Measurements from ENCODE around the gene ZRANB3. TPM values are rescaled to one million over a fixed set of nuclear protein-coding genes. Genes with fewer than 3 reads are reported as not detected.

The ZRANB3 gene
- total RNA-seq, 1 donor from 2014 or later = 6.8 TPM

GRCh38 chr2:135212757-135213156 is 318.3 kb downstream of the ZRANB3 start:
- H3K27ac Mint-ChIP-seq = no peak overlapping the region
- H3K36me3 Mint-ChIP-seq (ENCODE audit: low read depth) = no peaks in the 10 kb centered on the region
- no peaks in the 10 kb centered on the region for H3K4me1 Mint-ChIP-seq (ENCODE audit: low read depth)
- no peaks in the 10 kb centered on the region for H3K9me3 Mint-ChIP-seq
- no peak for DNase-seq (ENCODE audit: low spot score)
- no peaks in the 10 kb centered on the region for H3K27me3 Mint-ChIP-seq (ENCODE audit: insufficient read depth)
- intact Hi-C loops (cut with micrococcal nuclease) = no loop called here
- no peak overlapping the region for H3K4me3 Mint-ChIP-seq

GRCh38 chr2:135208016-135208415 is 323.0 kb downstream of the ZRANB3 start:
- Mint-ChIP-seq H3K9me3 (no peaks in the 10 kb centered on the region), H3K36me3 (ENCODE audit: low read depth) (no peaks in the 10 kb centered on the region), H3K27ac (no peak overlapping the region), H3K4me1 (ENCODE audit: low read depth) (no peaks in the 10 kb centered on the region), H3K27me3 (ENCODE audit: insufficient read depth) (no peaks in the 10 kb centered on the region), H3K4me3 (no peak overlapping the region)
- intact Hi-C loops (cut with micrococcal nuclease) = no loop called here
- DNase-seq (ENCODE audit: low spot score) = no peak

DNA sequence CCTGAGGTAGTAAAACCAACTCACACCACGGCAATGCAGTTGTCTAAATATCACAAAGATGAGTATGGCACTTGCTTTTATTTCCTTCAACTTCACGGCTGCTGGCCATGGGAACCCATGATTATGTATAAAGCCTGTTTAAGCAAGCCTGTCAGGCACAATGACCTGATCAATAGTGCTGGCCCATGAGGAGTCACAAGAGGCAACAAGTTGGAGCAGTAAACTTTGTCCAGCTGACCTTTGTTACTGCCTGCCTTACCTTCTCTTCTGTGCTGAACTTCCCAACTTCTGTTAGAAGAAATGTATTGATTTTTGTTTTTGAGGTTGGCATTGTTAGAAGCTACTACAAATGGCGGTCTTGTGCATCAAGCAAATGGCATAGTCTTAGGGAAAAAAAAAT is 327.1 kb downstream of the ZRANB3 start:
- no peaks in the 10 kb centered on the region for H3K4me1 Mint-ChIP-seq (ENCODE audit: low read depth)
- H3K4me3 Mint-ChIP-seq = no peak overlapping the region
- H3K36me3 Mint-ChIP-seq (ENCODE audit: low read depth) = no peaks in the 10 kb centered on the region
- intact Hi-C loops (cut with micrococcal nuclease) = no loop called here
- DNase-seq (ENCODE audit: low spot score) = no peak
- H3K27me3 Mint-ChIP-seq (ENCODE audit: insufficient read depth) = no peaks in the 10 kb centered on the region
- H3K9me3 Mint-ChIP-seq = no peaks in the 10 kb centered on the region
- no peak overlapping the region for H3K27ac Mint-ChIP-seq

GRCh38 chr2:135202751-135203150 is 328.3 kb downstream of the ZRANB3 start:
- Mint-ChIP-seq H3K4me1 (ENCODE audit: low read depth) (no peaks in the 10 kb centered on the region), H3K27ac (no peak overlapping the region), H3K4me3 (no peak overlapping the region), H3K36me3 (ENCODE audit: low read depth) (no peaks in the 10 kb centered on the region), H3K9me3 (no peaks in the 10 kb centered on the region), H3K27me3 (ENCODE audit: insufficient read depth) (no peaks in the 10 kb centered on the region)
- no peak for DNase-seq (ENCODE audit: low spot score)
- intact Hi-C loops (cut with micrococcal nuclease) = no loop called here

- intact Hi-C loops (cut with micrococcal nuclease) = no loop called here
- Mint-ChIP-seq H3K27me3 (ENCODE audit: insufficient read depth) (no peaks in the 10 kb centered on the region), H3K4me1 (ENCODE audit: low read depth) (no peaks in the 10 kb centered on the region), H3K4me3 (no peak overlapping the region), H3K9me3 (peaks cover 5% of the 10 kb centered on the region), H3K27ac (no peak overlapping the region), H3K36me3 (ENCODE audit: low read depth) (no peaks in the 10 kb centered on the region)
- DNase-seq (ENCODE audit: low spot score) = no peak
These were observed 332.5 kb downstream of the ZRANB3 start for GRCh38 chr2:135198481-135198880.

- peaks cover 15% of the 10 kb centered on the region for H3K9me3 Mint-ChIP-seq
- H3K27me3 Mint-ChIP-seq (ENCODE audit: insufficient read depth) = no peaks in the 10 kb centered on the region
- H3K4me3 Mint-ChIP-seq = no peak overlapping the region
These were observed 340.2 kb downstream of the ZRANB3 start for GRCh38 chr2:135190799-135191198.

GRCh38 chr2:135189148-135189547 is 341.9 kb downstream of the ZRANB3 start:
- Mint-ChIP-seq H3K4me3 (no peak overlapping the region), H3K27me3 (ENCODE audit: insufficient read depth) (no peaks in the 10 kb centered on the region), H3K27ac (no peak overlapping the region), H3K4me1 (ENCODE audit: low read depth) (no peaks in the 10 kb centered on the region), H3K36me3 (ENCODE audit: low read depth) (peaks cover 4% of the 10 kb centered on the region), H3K9me3 (peaks cover 12% of the 10 kb centered on the region)
- no peak for DNase-seq (ENCODE audit: low spot score)
- intact Hi-C loops (cut with micrococcal nuclease) = no loop called here

More at GRCh38 chr2:135190799-135191198, 340.2 kb downstream of the ZRANB3 start:
- H3K27ac Mint-ChIP-seq = no peak overlapping the region
- DNase-seq (ENCODE audit: low spot score) = no peak
- H3K4me1 Mint-ChIP-seq (ENCODE audit: low read depth) = no peaks in the 10 kb centered on the region
- intact Hi-C loops (cut with micrococcal nuclease) = no loop called here
- H3K36me3 Mint-ChIP-seq (ENCODE audit: low read depth) = peaks cover 4% of the 10 kb centered on the region

DNA sequence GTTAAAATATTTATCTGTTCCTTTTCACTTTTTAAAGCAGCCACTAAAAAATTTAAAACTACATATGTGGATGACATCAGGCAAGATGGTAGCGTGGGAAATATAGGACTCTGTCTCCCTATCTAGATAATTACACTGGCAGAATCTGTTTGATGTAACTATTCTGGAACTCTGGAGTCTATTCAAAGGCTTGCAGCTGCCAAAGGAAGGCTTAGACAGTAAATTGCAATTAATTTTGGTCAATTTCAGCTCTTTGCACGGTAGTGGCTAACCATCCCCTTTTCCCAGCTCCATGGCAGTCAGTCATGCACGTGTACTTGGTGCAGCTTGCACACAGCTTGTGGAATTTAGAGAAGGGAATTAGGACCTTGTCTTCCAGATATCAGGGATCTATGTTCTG is 343.7 kb downstream of the ZRANB3 start:
- H3K4me3 Mint-ChIP-seq = no peak overlapping the region
- peaks cover 6% of the 10 kb centered on the region for H3K9me3 Mint-ChIP-seq
- H3K27me3 Mint-ChIP-seq (ENCODE audit: insufficient read depth) = no peaks in the 10 kb centered on the region
- no peaks in the 10 kb centered on the region for H3K4me1 Mint-ChIP-seq (ENCODE audit: low read depth)
- intact Hi-C loops (cut with micrococcal nuclease) = no loop called here
- DNase-seq (ENCODE audit: low spot score) = no peak
- peaks cover 4% of the 10 kb centered on the region for H3K36me3 Mint-ChIP-seq (ENCODE audit: low read depth)
- no peak overlapping the region for H3K27ac Mint-ChIP-seq

- no peak for DNase-seq (ENCODE audit: low spot score)
- H3K9me3 Mint-ChIP-seq = peaks cover 6% of the 10 kb centered on the region
- H3K27me3 Mint-ChIP-seq (ENCODE audit: insufficient read depth) = no peaks in the 10 kb centered on the region
- intact Hi-C loops (cut with micrococcal nuclease) = no loop called here
- H3K4me3 Mint-ChIP-seq = no peak overlapping the region
- H3K27ac Mint-ChIP-seq = no peak overlapping the region
- H3K36me3 Mint-ChIP-seq (ENCODE audit: low read depth) = peaks cover 4% of the 10 kb centered on the region
- H3K4me1 Mint-ChIP-seq (ENCODE audit: low read depth) = no peaks in the 10 kb centered on the region
These were observed 345.0 kb downstream of the ZRANB3 start for GRCh38 chr2:135186054-135186453.

DNA sequence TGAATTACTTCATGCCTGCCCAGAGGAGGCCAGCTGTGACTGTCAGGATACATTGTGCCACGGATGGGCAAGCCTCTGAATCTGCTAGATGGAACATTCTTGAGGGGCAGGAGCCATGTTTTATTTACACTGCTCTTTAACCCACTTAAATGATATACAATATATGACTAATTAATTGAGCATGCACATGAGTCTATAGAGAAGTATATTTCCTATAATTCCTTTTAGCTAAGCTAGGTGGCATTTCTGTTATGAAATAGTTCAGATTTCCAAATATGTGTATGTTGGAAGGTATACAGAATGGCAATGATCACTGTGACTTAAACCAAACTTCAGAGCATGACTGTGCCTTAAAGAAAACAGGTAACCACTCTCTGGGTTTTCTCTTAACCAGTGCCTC is 347.2 kb downstream of the ZRANB3 start:
- intact Hi-C loops (cut with micrococcal nuclease) = no loop called here
- no peak overlapping the region for H3K27ac Mint-ChIP-seq
- H3K4me1 Mint-ChIP-seq (ENCODE audit: low read depth) = no peaks in the 10 kb centered on the region
- no peak overlapping the region for H3K4me3 Mint-ChIP-seq
- no peak for DNase-seq (ENCODE audit: low spot score)
- no peaks in the 10 kb centered on the region for H3K9me3 Mint-ChIP-seq
- H3K27me3 Mint-ChIP-seq (ENCODE audit: insufficient read depth) = no peaks in the 10 kb centered on the region
- H3K36me3 Mint-ChIP-seq (ENCODE audit: low read depth) = peaks cover 3% of the 10 kb centered on the region

GRCh38 chr2:135182601-135183000 is 348.4 kb downstream of the ZRANB3 start:
- H3K4me1 Mint-ChIP-seq (ENCODE audit: low read depth) = no peaks in the 10 kb centered on the region
- H3K4me3 Mint-ChIP-seq = no peak overlapping the region
- intact Hi-C loops (cut with micrococcal nuclease) = no loop called here
- no peak for DNase-seq (ENCODE audit: low spot score)
- H3K27ac Mint-ChIP-seq = no peak overlapping the region
- peaks cover 3% of the 10 kb centered on the region for H3K36me3 Mint-ChIP-seq (ENCODE audit: low read depth)
- H3K27me3 Mint-ChIP-seq (ENCODE audit: insufficient read depth) = no peaks in the 10 kb centered on the region
- H3K9me3 Mint-ChIP-seq = no peaks in the 10 kb centered on the region

- peaks cover 4% of the 10 kb centered on the region for H3K36me3 Mint-ChIP-seq (ENCODE audit: low read depth)
- no peaks in the 10 kb centered on the region for H3K9me3 Mint-ChIP-seq
- intact Hi-C loops (cut with micrococcal nuclease) = no loop called here
- no peaks in the 10 kb centered on the region for H3K4me1 Mint-ChIP-seq (ENCODE audit: low read depth)
- H3K27me3 Mint-ChIP-seq (ENCODE audit: insufficient read depth) = no peaks in the 10 kb centered on the region
- H3K4me3 Mint-ChIP-seq = no peak overlapping the region
- no peak overlapping the region for H3K27ac Mint-ChIP-seq
- DNase-seq (ENCODE audit: low spot score) = no peak
These were observed 348.8 kb downstream of the ZRANB3 start for GRCh38 chr2:135182190-135182589.

DNA sequence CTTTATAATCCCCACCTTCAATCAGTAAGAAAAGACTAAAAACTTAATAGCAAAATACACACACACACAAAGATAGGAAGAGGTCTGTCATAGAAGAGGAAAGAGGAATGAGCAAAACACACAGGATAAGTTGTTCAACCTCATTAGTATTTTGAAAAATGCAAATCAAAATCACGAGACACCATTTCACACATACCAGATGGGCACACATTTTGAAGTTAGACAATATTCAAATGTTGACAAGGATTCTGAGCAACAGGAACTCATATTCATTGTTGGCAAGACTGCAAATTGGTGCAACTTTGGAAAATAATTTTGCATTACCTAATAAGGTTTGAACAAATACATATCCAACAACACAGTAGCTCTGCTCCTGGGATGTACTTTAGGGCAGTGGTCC is 351.3 kb downstream of the ZRANB3 start:
- H3K4me1 Mint-ChIP-seq (ENCODE audit: low read depth) = no peaks in the 10 kb centered on the region
- no peak for DNase-seq (ENCODE audit: low spot score)

GRCh38 chr2:135175177-135175576 is 355.8 kb downstream of the ZRANB3 start:
- Mint-ChIP-seq H3K27me3 (ENCODE audit: insufficient read depth) (no peaks in the 10 kb centered on the region), H3K27ac (no peak overlapping the region), H3K4me1 (ENCODE audit: low read depth) (peaks cover 3% of the 10 kb centered on the region), H3K9me3 (peaks cover 3% of the 10 kb centered on the region), H3K4me3 (no peak overlapping the region), H3K36me3 (ENCODE audit: low read depth) (peaks cover 30% of the 10 kb centered on the region)
- intact Hi-C loops (cut with micrococcal nuclease) = no loop called here
- DNase-seq (ENCODE audit: low spot score) = no peak

More for the DNA sequence above, 351.3 kb downstream of the ZRANB3 start:
- peak overlapping the region; percentile 57 for H3K27ac Mint-ChIP-seq
- no peak overlapping the region for H3K4me3 Mint-ChIP-seq
- intact Hi-C loops (cut with micrococcal nuclease) = no loop called here
- peaks cover 3% of the 10 kb centered on the region for H3K9me3 Mint-ChIP-seq
- no peaks in the 10 kb centered on the region for H3K27me3 Mint-ChIP-seq (ENCODE audit: insufficient read depth)
- H3K36me3 Mint-ChIP-seq (ENCODE audit: low read depth) = peaks cover 16% of the 10 kb centered on the region

Measured in activated T-helper 1 cell treated with anti-CD3 and anti-CD28 coated beads, Interleukin-12 subunit alpha, Interleukin-12 subunit beta, Interleukin-2, Interleukin-4 antibody, amounts not matched to agents 30 ng/mL and 10 ng/mL and 1 ng/mL, durations not matched to agents 14 hours and 24 hours and 36 hours (primary cell).